Stimulated activated CD8-positive, alpha-beta memory T cell treated with anti-CD3 and anti-CD28 coated beads, Interleukin-12 subunit alpha, Interleukin-12 subunit beta, amount 100 ng/mL, for 1 hour (primary cell): ENCODE results near the gene CFAP299.
A peak's percentile ranks its signal among the peaks of the same experiment; 100 is the strongest.

ENCODE experiments used
- DNase-seq: peaks from one replicate; pipeline ENCODE4 v3.0.0-alpha.2; 2020; ENCODE audit warnings: low read depth

Gene CFAP299

GRCh38 chr4:80448056-80448455, 112.5 kb downstream of the CFAP299 start:
- no peak for DNase-seq

GRCh38 chr4:80452055-80452454, 116.5 kb downstream of the CFAP299 start:
- DNase-seq = no peak

- no peak for DNase-seq
Observed at GRCh38 chr4:80452768-80453167, 117.2 kb downstream of the CFAP299 start.

GRCh38 chr4:80454040-80454439, 118.5 kb downstream of the CFAP299 start:
- no peak for DNase-seq

- DNase-seq = no peak
Observed at GRCh38 chr4:80454556-80454955, 119.0 kb downstream of the CFAP299 start.

- no peak for DNase-seq
Observed at GRCh38 chr4:80459918-80460473, 124.5 kb downstream of the CFAP299 start.

- no peak for DNase-seq
Observed at GRCh38 chr4:80461412-80461811, 125.9 kb downstream of the CFAP299 start.

- DNase-seq = no peak
Observed at GRCh38 chr4:80462621-80463091, 127.1 kb downstream of the CFAP299 start.

- DNase-seq = no peak
Observed at GRCh38 chr4:80463509-80463908, 128.0 kb downstream of the CFAP299 start.

- no peak for DNase-seq
Observed at GRCh38 chr4:80465238-80465637, 129.7 kb downstream of the CFAP299 start.

GRCh38 chr4:80465736-80466135, 130.2 kb downstream of the CFAP299 start:
- no peak for DNase-seq

GRCh38 chr4:80466618-80467017, 131.1 kb downstream of the CFAP299 start:
- no peak for DNase-seq

GRCh38 chr4:80471756-80472155, 136.2 kb downstream of the CFAP299 start:
- DNase-seq = no peak

GRCh38 chr4:80475236-80475635, 139.7 kb downstream of the CFAP299 start:
- DNase-seq = no peak

- DNase-seq = no peak
Observed at GRCh38 chr4:80475798-80476197, 140.3 kb downstream of the CFAP299 start.

- DNase-seq = no peak
Observed at GRCh38 chr4:80484712-80485111, 149.2 kb downstream of the CFAP299 start.

- no peak for DNase-seq
Observed at GRCh38 chr4:80486603-80487002, 151.1 kb downstream of the CFAP299 start.

GRCh38 chr4:80489798-80490197, 154.3 kb downstream of the CFAP299 start:
- no peak for DNase-seq

- DNase-seq = peak; percentile 30
Observed at GRCh38 chr4:80492761-80493160, 157.2 kb downstream of the CFAP299 start.

- no peak for DNase-seq
Observed at GRCh38 chr4:80495865-80496264, 160.3 kb downstream of the CFAP299 start.

GRCh38 chr4:80498725-80499124, 163.2 kb downstream of the CFAP299 start:
- DNase-seq = no peak

GRCh38 chr4:80500613-80501012, 165.1 kb downstream of the CFAP299 start:
- no peak for DNase-seq

- no peak for DNase-seq
Observed at GRCh38 chr4:80507077-80507476, 171.5 kb downstream of the CFAP299 start.

- no peak for DNase-seq
Observed at GRCh38 chr4:80507507-80507906, 172.0 kb downstream of the CFAP299 start.

GRCh38 chr4:80515496-80515895, 180.0 kb downstream of the CFAP299 start:
- no peak for DNase-seq
